Measurements from ENCODE around the gene UQCRC1.

- no peak for TF ChIP-seq CTCF (IDR thresholded peaks at IDR 0.05; ENCODE audit: poor library complexity)
- TF ChIP-seq EZH2 (IDR thresholded peaks at IDR 0.05; ENCODE audit: borderline replicate concordance): no peak
- TF ChIP-seq EZH2phosphoT487 (IDR thresholded peaks at IDR 0.05; ENCODE audit: low read depth, severe bottlenecking, unreplicated experiment): no peak
Observed at GRCh38 chr3:48591436-48591835, 18.0 kb downstream of the UQCRC1 start.
